ENCODE data around the gene MICA. TPM values are rescaled to one million over a fixed set of nuclear protein-coding genes. Genes with fewer than 3 reads are reported as not detected.

MICA gene
- total RNA-seq, 4 donors from 2014 or later = 15.9 to 28.3 (median 23.7) TPM

DNA sequence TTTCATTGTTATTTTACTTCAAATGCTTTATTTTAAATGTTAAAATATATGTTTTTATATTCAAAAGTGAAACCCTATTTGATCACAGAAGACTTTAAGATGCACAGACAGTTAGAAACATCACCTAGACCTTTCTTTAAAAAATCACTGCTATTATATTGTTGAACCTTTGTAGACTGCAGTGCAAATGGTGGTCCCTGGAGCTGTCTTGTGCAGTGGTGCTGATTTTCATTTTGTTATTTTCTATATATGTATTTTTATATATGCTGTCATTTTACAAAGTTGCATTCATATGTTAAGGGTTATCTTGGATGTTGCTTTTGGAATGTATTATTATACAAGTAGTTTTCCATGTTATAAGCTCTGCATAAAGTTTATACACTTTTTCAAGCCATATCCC lies 27.7 kb upstream of the MICA start:
- TF ChIP-seq EP300 (IDR thresholded peaks at IDR 0.05) (no peak), POLR2A (IDR thresholded peaks at IDR 0.05) (no peak)
- TF ChIP-seq, protein P1, sequence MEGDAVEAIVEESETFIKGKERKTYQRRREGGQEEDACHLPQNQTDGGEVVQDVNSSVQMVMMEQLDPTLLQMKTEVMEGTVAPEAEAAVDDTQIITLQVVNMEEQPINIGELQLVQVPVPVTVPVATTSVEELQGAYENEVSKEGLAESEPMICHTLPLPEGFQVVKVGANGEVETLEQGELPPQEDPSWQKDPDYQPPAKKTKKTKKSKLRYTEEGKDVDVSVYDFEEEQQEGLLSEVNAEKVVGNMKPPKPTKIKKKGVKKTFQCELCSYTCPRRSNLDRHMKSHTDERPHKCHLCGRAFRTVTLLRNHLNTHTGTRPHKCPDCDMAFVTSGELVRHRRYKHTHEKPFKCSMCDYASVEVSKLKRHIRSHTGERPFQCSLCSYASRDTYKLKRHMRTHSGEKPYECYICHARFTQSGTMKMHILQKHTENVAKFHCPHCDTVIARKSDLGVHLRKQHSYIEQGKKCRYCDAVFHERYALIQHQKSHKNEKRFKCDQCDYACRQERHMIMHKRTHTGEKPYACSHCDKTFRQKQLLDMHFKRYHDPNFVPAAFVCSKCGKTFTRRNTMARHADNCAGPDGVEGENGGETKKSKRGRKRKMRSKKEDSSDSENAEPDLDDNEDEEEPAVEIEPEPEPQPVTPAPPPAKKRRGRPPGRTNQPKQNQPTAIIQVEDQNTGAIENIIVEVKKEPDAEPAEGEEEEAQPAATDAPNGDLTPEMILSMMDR (IDR thresholded peaks at IDR 0.05) = no peak
- Histone ChIP-seq H3K27ac (no peak overlapping the region), H3K4me3 (no peak overlapping the region), H3K36me3 (no peaks in the 10 kb centered on the region), H3K27me3 (peaks cover 0 to 36% of the 10 kb centered on the region in 2 donors), H3K9me3 (peaks cover 0 to 10% (median 2%) of the 10 kb centered on the region in 4 donors), H3K4me1 (no peaks in the 10 kb centered on the region)
- no peak for DNase-seq (ENCODE audit: low spot score in 2 of 2)

DNA sequence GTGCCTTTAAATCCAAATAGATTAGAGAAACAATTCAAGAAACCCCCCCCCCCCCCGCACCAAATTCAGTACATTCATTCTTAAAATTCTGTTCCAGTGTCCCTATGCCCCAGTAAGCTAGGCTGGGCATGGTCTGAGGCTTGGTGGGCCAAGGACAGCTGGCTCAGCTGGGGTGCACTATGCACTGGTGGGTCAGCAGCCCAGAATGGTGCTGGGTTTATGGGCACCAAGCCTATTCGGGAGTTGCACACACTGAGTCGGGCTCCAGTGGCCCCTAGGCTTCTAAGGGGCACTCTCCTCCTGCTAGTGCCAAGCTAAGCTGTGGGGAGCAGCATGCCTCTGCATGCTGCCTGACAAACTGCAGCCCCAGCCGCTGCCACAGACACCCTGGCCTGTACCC lies 26.4 kb upstream of the MICA start:
- no peak overlapping the region for H3K27ac ChIP-seq
- 48 to 60% methylated on average over 2 to 3 of the region's 4 CpGs for WGBS, 2 donors
- H3K4me3 ChIP-seq = no peak overlapping the region
- DNase-seq (ENCODE audit: low spot score in 2 of 2) = no peak
- peaks cover 0 to 4% (median 2%) of the 10 kb centered on the region in 4 donors for H3K9me3 ChIP-seq
- no peaks in the 10 kb centered on the region for H3K4me1 ChIP-seq
- H3K36me3 ChIP-seq = no peaks in the 10 kb centered on the region
- peaks cover 0 to 33% of the 10 kb centered on the region in 2 donors for H3K27me3 ChIP-seq
- TF ChIP-seq, protein P1 (IDR thresholded peaks at IDR 0.05) = no peak
- TF ChIP-seq POLR2A (IDR thresholded peaks at IDR 0.05) (no peak), EP300 (IDR thresholded peaks at IDR 0.05) (no peak)

DNA sequence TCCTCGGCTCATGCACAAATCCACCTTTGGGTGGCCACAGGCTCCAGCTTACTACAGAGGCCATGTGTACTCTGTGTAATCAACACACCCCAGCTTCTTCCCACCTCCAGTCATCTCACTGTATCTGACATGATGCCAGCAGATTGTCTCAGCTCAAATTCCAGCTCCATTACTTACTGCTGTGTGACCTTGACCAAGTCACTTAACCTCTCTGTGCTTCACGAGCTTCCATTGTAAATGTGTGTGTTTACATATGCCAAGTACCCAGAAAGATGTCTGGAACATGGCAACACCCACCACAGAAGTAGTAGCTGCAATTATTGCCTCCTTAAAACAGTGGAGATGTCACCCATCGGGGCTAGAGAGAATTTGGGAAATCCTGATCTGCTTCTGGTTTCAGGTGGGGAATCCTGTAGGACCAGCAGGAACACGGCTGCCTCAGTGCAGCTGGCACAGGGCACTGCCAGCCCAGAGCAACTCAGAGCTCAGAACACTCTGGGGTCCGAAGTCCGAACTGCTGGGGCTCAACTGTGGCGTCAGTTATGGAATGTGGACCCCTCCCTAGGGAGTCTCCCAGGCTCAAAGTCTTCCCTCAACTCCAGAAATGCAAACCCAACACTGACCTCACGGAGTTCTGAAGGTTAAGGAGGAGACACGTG lies 25.2 kb upstream of the MICA start:
- H3K4me1 ChIP-seq = no peaks in the 10 kb centered on the region
- WGBS, 2 donors = 54 to 59% methylated on average over 5 to 9 of the region's 9 CpGs
- no peaks in the 10 kb centered on the region for H3K36me3 ChIP-seq
- no peak overlapping the region for H3K4me3 ChIP-seq
- no peaks in the 10 kb centered on the region for H3K9me3 ChIP-seq
- H3K27ac ChIP-seq = no peak overlapping the region
- no peak for DNase-seq (ENCODE audit: low spot score in 2 of 2)
- TF ChIP-seq EP300 (IDR thresholded peaks at IDR 0.05) (no peak), POLR2A (IDR thresholded peaks at IDR 0.05) (no peak)
- TF ChIP-seq, protein P1 (IDR thresholded peaks at IDR 0.05) = no peak
- H3K27me3 ChIP-seq = peaks cover 0 to 26% of the 10 kb centered on the region in 2 donors

DNA sequence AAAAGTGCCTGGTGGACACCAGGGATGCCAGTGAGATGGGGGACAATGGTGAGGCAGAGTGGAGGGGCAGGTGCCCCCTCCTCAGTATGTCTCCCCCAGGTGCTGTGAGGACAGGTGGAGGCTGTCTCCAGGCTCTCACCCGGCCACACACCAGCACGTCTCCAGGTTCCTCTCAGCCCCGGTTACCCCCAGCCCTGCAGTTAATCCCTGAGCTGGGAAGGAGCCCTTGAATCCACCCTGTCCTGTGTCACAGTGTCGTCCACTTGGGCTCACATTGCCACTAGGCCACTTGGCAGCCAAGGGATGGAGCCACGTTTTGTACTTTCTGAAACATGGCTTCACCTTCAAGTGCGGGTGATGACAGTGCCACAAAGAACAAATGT lies 24.7 kb upstream of the MICA start:
- 71 to 77% methylated on average over 6 of the region's 6 CpGs for WGBS, 2 donors
- TF ChIP-seq EP300 (IDR thresholded peaks at IDR 0.05) (no peak), POLR2A (IDR thresholded peaks at IDR 0.05) (no peak)
- TF ChIP-seq, protein P1 (IDR thresholded peaks at IDR 0.05) = no peak
- no peaks in the 10 kb centered on the region for H3K9me3 ChIP-seq

DNA sequence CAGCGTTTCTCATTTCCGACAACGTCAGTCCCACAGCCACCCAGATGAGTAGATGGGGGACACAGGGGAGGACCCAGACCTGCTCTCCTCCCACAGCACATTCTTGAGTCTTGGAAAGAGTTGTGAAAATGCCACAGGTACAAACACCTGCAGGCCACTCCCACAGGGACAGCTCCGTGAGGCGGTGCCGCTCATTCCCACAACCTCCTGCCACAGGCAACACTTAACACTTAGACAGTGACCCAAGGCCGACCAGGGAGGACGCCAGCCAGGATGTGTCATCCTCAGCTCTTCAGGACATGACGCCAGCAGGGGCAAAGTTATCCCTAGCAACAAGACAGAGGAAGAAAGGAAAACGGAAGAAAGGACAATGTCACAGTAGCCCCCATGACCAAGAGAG lies 23.5 kb upstream of the MICA start:
- Histone ChIP-seq H3K9me3 (no peaks in the 10 kb centered on the region), H3K36me3 (no peaks in the 10 kb centered on the region), H3K4me1 (no peaks in the 10 kb centered on the region), H3K27me3 (peaks cover 0 to 26% of the 10 kb centered on the region in 2 donors), H3K4me3 (no peak overlapping the region), H3K27ac (no peak overlapping the region)
- TF ChIP-seq, protein P1 (IDR thresholded peaks at IDR 0.05) = no peak
- DNase-seq (ENCODE audit: low spot score in 2 of 2) = no peak
- WGBS, 2 donors = 52 to 61% methylated on average over 10 of the region's 10 CpGs

More for the DNA sequence above, 24.7 kb upstream of the MICA start:
- H3K27me3 ChIP-seq = peaks cover 0 to 26% of the 10 kb centered on the region in 2 donors
- H3K36me3 ChIP-seq = no peaks in the 10 kb centered on the region
- DNase-seq (ENCODE audit: low spot score in 2 of 2) = no peak
- no peak overlapping the region for H3K27ac ChIP-seq
- no peaks in the 10 kb centered on the region for H3K4me1 ChIP-seq
- no peak overlapping the region for H3K4me3 ChIP-seq

Measured in tibial nerve (tissue), 4 donors.